Upper lobe of left lung (tissue), 4 donors: Measurements from ENCODE around the gene FBXL13.

Experiments
- EP300 ChIP-seq, 4 donors: sonication (generic); formaldehyde crosslinking; IDR thresholded peaks; one replicate each; pipeline ENCODE4 v1.5.1; 2017; ENCODE audit warnings: antibody characterized with exemption in 4 of 4, control low read depth in 2 of 4
- POLR2A ChIP-seq, 4 donors: fragments of 450-650 bp; IDR thresholded peaks; one replicate each; pipeline ENCODE4 v1.5.1; 2016 to 2017; ENCODE audit warnings: antibody characterized with exemption in 4 of 4, mild to moderate bottlenecking in 2 of 4
- POLR2AphosphoS5 ChIP-seq, 2 donors: sonication (generic); formaldehyde crosslinking; IDR thresholded peaks; one replicate each; pipeline ENCODE4 v1.5.1; 2017; ENCODE audit warnings: antibody characterized with exemption in 2 of 2
- TF ChIP-seq, protein P1 (sequence below), 6 experiments: fragments of 450-650 bp in 4 of 6; fragments of 200-600 bp in 2 of 6; sonication (generic) in 2 of 6; IDR thresholded peaks; one replicate each; pipeline ENCODE4 v1.5.1; 2016 to 2019; ENCODE audit warnings: antibody characterized with exemption in 6 of 6

DNA sequence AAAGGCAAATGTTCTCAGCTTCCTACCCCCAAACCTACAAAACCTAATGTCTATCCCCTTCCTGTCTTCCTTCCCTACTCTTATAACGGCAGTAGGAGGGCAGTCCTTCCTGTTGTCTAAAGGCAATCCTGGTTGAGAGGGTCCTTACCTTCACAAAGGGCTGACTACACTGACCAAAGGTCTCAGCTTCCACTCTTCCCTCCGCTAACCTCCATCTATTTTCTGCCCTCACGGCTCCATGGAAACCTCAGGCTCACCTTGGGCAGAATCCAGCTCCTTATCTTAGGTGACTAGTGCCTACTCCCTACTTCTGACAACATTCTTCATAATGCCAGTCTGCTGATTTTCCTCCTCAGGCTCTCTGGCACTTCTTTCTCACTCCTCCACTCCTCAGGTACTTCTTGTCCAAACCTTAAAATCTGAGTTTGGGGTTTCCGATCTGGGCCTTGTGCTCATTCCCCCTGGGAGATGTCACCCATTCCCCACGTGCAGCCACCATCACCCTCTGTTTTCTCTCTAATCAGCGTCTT, 542 bp downstream of the FBXL13 start:
- TF ChIP-seq, protein P1, sequence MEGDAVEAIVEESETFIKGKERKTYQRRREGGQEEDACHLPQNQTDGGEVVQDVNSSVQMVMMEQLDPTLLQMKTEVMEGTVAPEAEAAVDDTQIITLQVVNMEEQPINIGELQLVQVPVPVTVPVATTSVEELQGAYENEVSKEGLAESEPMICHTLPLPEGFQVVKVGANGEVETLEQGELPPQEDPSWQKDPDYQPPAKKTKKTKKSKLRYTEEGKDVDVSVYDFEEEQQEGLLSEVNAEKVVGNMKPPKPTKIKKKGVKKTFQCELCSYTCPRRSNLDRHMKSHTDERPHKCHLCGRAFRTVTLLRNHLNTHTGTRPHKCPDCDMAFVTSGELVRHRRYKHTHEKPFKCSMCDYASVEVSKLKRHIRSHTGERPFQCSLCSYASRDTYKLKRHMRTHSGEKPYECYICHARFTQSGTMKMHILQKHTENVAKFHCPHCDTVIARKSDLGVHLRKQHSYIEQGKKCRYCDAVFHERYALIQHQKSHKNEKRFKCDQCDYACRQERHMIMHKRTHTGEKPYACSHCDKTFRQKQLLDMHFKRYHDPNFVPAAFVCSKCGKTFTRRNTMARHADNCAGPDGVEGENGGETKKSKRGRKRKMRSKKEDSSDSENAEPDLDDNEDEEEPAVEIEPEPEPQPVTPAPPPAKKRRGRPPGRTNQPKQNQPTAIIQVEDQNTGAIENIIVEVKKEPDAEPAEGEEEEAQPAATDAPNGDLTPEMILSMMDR (IDR thresholded peaks at IDR 0.05) = no peak
- TF ChIP-seq POLR2AphosphoS5 (IDR thresholded peaks at IDR 0.05) = no peak
- peak in 1 of 4 donors; percentile 17 for TF ChIP-seq POLR2A (IDR thresholded peaks at IDR 0.05)
- TF ChIP-seq EP300 (IDR thresholded peaks at IDR 0.05) = no peak
